Neural cell (in vitro differentiated cells): ENCODE results near the gene PPIE. TPM values are rescaled to one million over a fixed set of nuclear protein-coding genes. Genes with fewer than 3 reads are reported as not detected.
"Not testable (repeated sequence)": the region's sequence is repeated elsewhere in the genome, so short reads cannot be mapped to it uniquely, and the experiment has no call there.

Experiments
- H2AFZ ChIP-seq: fragments of 200-600, 300-800 bp; sonication (generic), shearing (Covaris generic); 2 replicates; pipeline ENCODE4 v1.6.0; 2014; ENCODE audit warnings: low read depth, mild to moderate bottlenecking, antibody characterized with exemption, low read length, moderate library complexity
- H3F3A ChIP-seq: fragments of 200-600 bp; shearing (Covaris generic); 2 replicates; pipeline ENCODE4 v1.6.1; 2016; ENCODE audit warnings: mild to moderate bottlenecking, moderate library complexity, mixed read lengths, antibody characterized with exemption, low read length; ENCODE audit not compliant: insufficient read depth, poor library complexity, severe bottlenecking
- H3K27ac ChIP-seq: fragments of 200-600, 300-800 bp; sonication (generic), shearing (Covaris generic); 2 replicates; pipeline ENCODE4 v1.5.1; 2014; ENCODE audit warnings: mild to moderate bottlenecking, low read length, moderate library complexity
- H3K27me3 ChIP-seq: fragments of 300-800, 200-600 bp; sonication (generic), shearing (Covaris generic); 2 replicates; pipeline ENCODE4 v1.6.0; 2014; ENCODE audit warnings: mild to moderate bottlenecking, low read depth, low read length, moderate library complexity; ENCODE audit not compliant: insufficient read depth
- H3K36me3 ChIP-seq: fragments of 300-800, 200-600 bp; sonication (generic), shearing (Covaris generic); 2 replicates; pipeline ENCODE4 v1.5.1; 2014; ENCODE audit warnings: mild to moderate bottlenecking, antibody characterized with exemption, low read length, moderate library complexity; ENCODE audit not compliant: insufficient read depth
- H3K4me2 ChIP-seq: fragments of 300-800, 200-600 bp; sonication (generic), shearing (Covaris generic); 2 replicates; pipeline ENCODE4 v1.6.0; 2014; ENCODE audit warnings: mild to moderate bottlenecking, low read length
- H3K4me3 ChIP-seq: fragments of 300-800, 200-600 bp; sonication (generic), shearing (Covaris generic); 2 replicates; pipeline ENCODE4 v1.5.1; 2014; ENCODE audit warnings: mild to moderate bottlenecking, low read length, moderate library complexity
- H3K79me2 ChIP-seq: fragments of 200-600 bp; shearing (Covaris generic); replicated peaks from 2 replicates; pipeline ENCODE4 v1.6.0; 2014; ENCODE audit warnings: mild to moderate bottlenecking, low read length, moderate library complexity; ENCODE audit not compliant: insufficient read depth
- H3K9ac ChIP-seq: fragments of 300-800, 200-600 bp; sonication (generic), shearing (Covaris generic); 2 replicates; pipeline ENCODE4 v1.6.1; 2016; ENCODE audit warnings: mild to moderate bottlenecking, low read length, mixed read lengths
- H3K9me2 ChIP-seq: fragments of 200-600 bp; shearing (Covaris generic); 2 replicates; pipeline ENCODE4 v1.6.1; 2016; ENCODE audit warnings: mild to moderate bottlenecking, low read length, mixed read lengths; ENCODE audit not compliant: insufficient read depth
- H3K9me3 ChIP-seq: fragments of 200-600, 300-800 bp; sonication (generic), shearing (Covaris generic); 2 replicates; pipeline ENCODE4 v1.6.1; 2016; ENCODE audit warnings: mild to moderate bottlenecking, mixed run types, low read length, moderate library complexity, mixed read lengths
- H4K20me1 ChIP-seq: fragments of 200-600 bp; shearing (Covaris generic); 2 replicates; pipeline ENCODE4 v1.6.1; 2016; ENCODE audit warnings: mild to moderate bottlenecking, mixed run types; ENCODE audit not compliant: insufficient read depth
- EP300 ChIP-seq: fragments of 450-650 bp; conservative IDR thresholded peaks from 2 replicates; pipeline ENCODE4 v1.6.1; 2014; ENCODE audit warnings: antibody characterized with exemption, mild to moderate bottlenecking, moderate library complexity; ENCODE audit not compliant: poor library complexity, severe bottlenecking
- EZH2 ChIP-seq: fragments of 200-600, 300-800 bp; shearing (Covaris generic), sonication (generic); IDR thresholded peaks from 2 replicates; pipeline ENCODE4 v1.6.1; 2014; ENCODE audit warnings: antibody characterized with exemption, low read length, borderline replicate concordance, mild to moderate bottlenecking; ENCODE audit not compliant: insufficient read depth, poor library complexity, severe bottlenecking
- MXI1 ChIP-seq: fragments of 450-650 bp; conservative IDR thresholded peaks from 2 replicates; pipeline ENCODE4 v1.6.1; 2014; ENCODE audit warnings: antibody characterized with exemption, mild to moderate bottlenecking; ENCODE audit not compliant: poor library complexity, severe bottlenecking
- POLR2AphosphoS5 ChIP-seq: IDR thresholded peaks from 2 replicates; pipeline ENCODE4 v1.6.1; 2012
- RAD21 ChIP-seq: fragments of 450-650 bp; conservative IDR thresholded peaks from 2 replicates; pipeline ENCODE4 v1.6.1; 2014; ENCODE audit warnings: antibody characterized with exemption, mild to moderate bottlenecking, moderate library complexity
- SMC3 ChIP-seq: fragments of 450-650 bp; conservative IDR thresholded peaks from 2 replicates; pipeline ENCODE4 v1.6.1; 2014; ENCODE audit warnings: antibody characterized with exemption, mild to moderate bottlenecking, moderate library complexity; ENCODE audit not compliant: poor library complexity
- TAF1 ChIP-seq: IDR thresholded peaks from 2 replicates; pipeline ENCODE4 v1.6.1; 2012; ENCODE audit warnings: low read depth
- polyA plus RNA-seq: library from polyadenylated mRNA; depleted of rRNA; stranded (reverse); fragments of >200 nt; gene quantifications from 2 replicates; pipeline ENCODE4 v1.2.3, GENCODE V29; 2014
- TF ChIP-seq, protein P1 (sequence below): IDR thresholded peaks from 2 replicates; pipeline ENCODE4 v1.6.1; 2012; ENCODE audit warnings: borderline replicate concordance
- TF ChIP-seq, protein P2 (sequence below): fragments of 450-650 bp; IDR thresholded peaks from 2 replicates; pipeline ENCODE4 v1.5.1; 2014; ENCODE audit warnings: antibody characterized with exemption, mild to moderate bottlenecking, moderate library complexity; ENCODE audit not compliant: poor library complexity, severe bottlenecking

The PPIE gene
- polyA plus RNA-seq, 1 donor from 2014 or later = 55.9 TPM

DNA sequence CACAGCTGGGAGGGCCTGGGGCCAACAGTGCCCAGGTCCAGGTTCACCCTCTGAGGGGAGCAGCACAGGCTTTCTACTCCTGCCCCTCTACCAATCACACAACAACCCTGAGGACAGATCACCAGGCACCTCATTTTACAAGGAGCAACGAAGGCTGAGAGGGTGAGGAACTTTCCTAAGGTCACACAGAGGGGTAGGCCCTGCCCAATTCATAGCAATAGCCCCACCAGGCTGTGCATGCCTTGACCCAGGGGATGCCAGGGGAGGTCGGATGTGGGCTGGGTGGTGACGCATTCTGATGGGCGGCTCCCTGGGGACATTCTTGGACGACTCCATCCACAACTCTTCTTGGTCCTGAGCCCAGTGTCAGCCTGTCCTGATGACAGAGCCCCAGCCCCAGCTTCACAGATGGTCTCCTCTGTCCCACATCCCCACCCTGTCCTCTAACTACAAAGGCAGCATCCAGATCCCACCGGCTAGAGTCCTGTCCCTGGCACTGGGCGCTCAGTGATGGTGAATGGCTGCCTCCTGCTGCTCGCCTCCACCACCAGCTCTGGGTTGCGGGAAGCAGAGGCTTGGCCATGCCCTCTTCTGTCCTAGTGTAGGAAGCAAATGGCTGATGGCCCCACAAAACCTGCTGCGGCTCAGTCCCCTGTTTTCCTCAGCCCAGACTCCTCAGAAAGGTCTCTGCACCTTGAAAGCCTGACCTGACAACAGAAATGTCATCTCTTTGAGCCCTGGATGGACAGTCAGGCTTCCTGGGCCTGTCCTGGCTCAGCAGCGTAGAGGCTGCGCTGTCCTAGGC, 47.8 kb downstream of the PPIE start:
- not testable (repeated sequence) for H2AFZ ChIP-seq, H3K9ac ChIP-seq, H3K4me2 ChIP-seq, H4K20me1 ChIP-seq, H3K79me2 ChIP-seq, H3F3A ChIP-seq, H3K9me2 ChIP-seq, H3K27ac ChIP-seq, H3K36me3 ChIP-seq, H3K9me3 ChIP-seq, H3K4me3 ChIP-seq
- peaks cover 33% of the 10 kb centered on the region for H3K27me3 ChIP-seq

DNA sequence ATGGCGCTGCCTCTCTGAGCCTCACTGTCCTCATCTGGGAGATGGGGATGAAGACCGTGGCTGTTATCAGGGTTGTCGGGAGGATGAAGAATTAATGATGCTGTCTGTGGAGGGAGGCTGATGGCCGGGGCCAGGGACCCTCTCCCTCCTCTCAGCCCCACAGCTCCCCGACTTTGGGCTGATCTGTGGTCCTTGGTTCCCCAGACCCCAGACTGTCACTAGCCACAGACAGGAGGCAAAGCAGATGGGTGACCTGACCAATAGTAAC, 48.4 kb downstream of the PPIE start:
- not testable (repeated sequence) for H3K36me3 ChIP-seq, H3K9me2 ChIP-seq, H2AFZ ChIP-seq, H3K4me3 ChIP-seq, H3K27ac ChIP-seq, H3F3A ChIP-seq, H3K9me3 ChIP-seq, H4K20me1 ChIP-seq, H3K4me2 ChIP-seq, H3K9ac ChIP-seq, H3K79me2 ChIP-seq
- H3K27me3 ChIP-seq = peaks cover 39% of the 10 kb centered on the region

DNA sequence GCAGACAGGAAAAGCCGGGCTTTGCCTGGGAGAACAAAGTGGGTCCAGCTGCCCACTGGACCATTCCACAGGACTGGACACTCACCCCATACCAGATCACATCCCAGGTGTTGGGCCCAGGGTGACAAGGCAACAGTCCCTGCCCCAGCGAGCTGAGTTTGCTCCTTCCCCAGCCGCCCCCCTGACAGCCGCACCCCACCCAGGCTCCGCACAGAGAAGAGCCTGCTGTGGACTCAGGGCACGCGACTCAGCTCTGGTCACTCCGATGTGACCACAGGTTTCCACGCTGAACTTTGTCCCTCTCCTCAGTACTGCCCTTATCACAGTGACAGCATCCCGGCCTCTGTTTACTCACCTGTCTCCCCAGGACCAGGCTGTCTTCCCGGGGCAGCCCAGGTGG, 48.8 kb downstream of the PPIE start:
- Histone ChIP-seq H4K20me1 (no peaks in the 10 kb centered on the region), H3K9me3 (no peaks in the 10 kb centered on the region), H3K9me2 (no peaks in the 10 kb centered on the region), H2AFZ (no peak overlapping the region), H3F3A (no peaks in the 10 kb centered on the region), H3K9ac (no peak overlapping the region), H3K36me3 (no peaks in the 10 kb centered on the region), H3K4me2 (no peak overlapping the region), H3K27me3 (peaks cover 39% of the 10 kb centered on the region), H3K4me3 (no peak overlapping the region), H3K27ac (no peak overlapping the region), H3K79me2 (no peaks in the 10 kb centered on the region)
- TF ChIP-seq, protein P1, sequence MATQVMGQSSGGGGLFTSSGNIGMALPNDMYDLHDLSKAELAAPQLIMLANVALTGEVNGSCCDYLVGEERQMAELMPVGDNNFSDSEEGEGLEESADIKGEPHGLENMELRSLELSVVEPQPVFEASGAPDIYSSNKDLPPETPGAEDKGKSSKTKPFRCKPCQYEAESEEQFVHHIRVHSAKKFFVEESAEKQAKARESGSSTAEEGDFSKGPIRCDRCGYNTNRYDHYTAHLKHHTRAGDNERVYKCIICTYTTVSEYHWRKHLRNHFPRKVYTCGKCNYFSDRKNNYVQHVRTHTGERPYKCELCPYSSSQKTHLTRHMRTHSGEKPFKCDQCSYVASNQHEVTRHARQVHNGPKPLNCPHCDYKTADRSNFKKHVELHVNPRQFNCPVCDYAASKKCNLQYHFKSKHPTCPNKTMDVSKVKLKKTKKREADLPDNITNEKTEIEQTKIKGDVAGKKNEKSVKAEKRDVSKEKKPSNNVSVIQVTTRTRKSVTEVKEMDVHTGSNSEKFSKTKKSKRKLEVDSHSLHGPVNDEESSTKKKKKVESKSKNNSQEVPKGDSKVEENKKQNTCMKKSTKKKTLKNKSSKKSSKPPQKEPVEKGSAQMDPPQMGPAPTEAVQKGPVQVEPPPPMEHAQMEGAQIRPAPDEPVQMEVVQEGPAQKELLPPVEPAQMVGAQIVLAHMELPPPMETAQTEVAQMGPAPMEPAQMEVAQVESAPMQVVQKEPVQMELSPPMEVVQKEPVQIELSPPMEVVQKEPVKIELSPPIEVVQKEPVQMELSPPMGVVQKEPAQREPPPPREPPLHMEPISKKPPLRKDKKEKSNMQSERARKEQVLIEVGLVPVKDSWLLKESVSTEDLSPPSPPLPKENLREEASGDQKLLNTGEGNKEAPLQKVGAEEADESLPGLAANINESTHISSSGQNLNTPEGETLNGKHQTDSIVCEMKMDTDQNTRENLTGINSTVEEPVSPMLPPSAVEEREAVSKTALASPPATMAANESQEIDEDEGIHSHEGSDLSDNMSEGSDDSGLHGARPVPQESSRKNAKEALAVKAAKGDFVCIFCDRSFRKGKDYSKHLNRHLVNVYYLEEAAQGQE = no peak
- TF ChIP-seq RAD21 = no peak
- TF ChIP-seq, protein P2, sequence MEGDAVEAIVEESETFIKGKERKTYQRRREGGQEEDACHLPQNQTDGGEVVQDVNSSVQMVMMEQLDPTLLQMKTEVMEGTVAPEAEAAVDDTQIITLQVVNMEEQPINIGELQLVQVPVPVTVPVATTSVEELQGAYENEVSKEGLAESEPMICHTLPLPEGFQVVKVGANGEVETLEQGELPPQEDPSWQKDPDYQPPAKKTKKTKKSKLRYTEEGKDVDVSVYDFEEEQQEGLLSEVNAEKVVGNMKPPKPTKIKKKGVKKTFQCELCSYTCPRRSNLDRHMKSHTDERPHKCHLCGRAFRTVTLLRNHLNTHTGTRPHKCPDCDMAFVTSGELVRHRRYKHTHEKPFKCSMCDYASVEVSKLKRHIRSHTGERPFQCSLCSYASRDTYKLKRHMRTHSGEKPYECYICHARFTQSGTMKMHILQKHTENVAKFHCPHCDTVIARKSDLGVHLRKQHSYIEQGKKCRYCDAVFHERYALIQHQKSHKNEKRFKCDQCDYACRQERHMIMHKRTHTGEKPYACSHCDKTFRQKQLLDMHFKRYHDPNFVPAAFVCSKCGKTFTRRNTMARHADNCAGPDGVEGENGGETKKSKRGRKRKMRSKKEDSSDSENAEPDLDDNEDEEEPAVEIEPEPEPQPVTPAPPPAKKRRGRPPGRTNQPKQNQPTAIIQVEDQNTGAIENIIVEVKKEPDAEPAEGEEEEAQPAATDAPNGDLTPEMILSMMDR = no peak
- no peak for TF ChIP-seq TAF1
- no peak for TF ChIP-seq MXI1
- TF ChIP-seq EZH2 = no peak
- no peak for TF ChIP-seq POLR2AphosphoS5
- no peak for TF ChIP-seq EP300
- no peak for TF ChIP-seq SMC3

DNA sequence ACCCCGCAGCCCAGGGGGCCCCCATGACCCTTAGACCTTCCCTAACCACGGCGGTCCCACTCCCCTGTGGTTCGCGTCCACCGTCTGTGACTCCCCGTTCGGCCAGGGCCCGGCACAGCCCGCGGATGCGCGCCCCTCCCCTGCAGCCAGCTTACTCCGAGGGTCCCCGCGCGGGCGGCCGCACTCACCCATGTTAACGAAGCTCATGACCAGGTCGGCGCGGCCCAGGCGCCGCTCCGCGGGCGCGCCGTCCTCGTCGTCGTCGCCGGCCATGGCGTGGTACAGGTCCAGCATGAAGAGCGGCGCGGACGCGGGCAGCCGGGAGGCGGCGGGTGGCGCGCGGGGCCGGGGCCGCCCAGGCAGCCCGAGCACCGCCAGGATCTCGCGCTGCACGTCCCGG, 49.3 kb downstream of the PPIE start:
- H3K79me2 ChIP-seq, H3K4me3 ChIP-seq, H3K4me2 ChIP-seq, H3F3A ChIP-seq, H3K36me3 ChIP-seq, H3K27ac ChIP-seq, H2AFZ ChIP-seq, H3K9ac ChIP-seq, H3K9me3 ChIP-seq, H4K20me1 ChIP-seq, H3K9me2 ChIP-seq: not testable (repeated sequence)
- peaks cover 39% of the 10 kb centered on the region for H3K27me3 ChIP-seq
